Measurements from ENCODE around the gene BCO1. TPM values are rescaled to one million over a fixed set of nuclear protein-coding genes. Genes with fewer than 3 reads are reported as not detected.
A peak's percentile ranks its signal among the peaks of the same experiment; 100 is the strongest.

The BCO1 gene
- total RNA-seq, 1 experiment from 2014 or later, result not detected

DNA sequence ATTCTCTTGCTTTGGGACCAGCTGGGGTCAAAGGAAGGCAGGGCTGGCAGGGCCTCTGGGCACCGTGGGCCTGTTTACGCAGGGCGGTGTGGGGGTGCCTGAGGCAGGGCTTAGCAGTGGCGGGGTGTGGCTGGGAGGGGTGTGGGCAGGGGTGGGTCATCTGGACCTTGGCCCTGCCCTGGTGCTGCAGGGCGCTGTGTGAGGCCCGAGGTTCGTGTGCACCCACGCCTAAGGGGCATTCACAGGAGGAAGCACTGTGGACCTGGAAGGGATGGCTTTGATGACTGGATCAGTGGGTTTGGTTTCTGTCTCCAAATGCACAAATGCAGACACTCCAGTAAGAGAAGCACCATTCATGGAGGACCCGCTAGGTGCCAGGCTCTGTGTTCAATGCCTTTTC lies 37.3 kb downstream of the BCO1 start:
- no peak for DNase-seq (ENCODE audit: low read depth)

DNA sequence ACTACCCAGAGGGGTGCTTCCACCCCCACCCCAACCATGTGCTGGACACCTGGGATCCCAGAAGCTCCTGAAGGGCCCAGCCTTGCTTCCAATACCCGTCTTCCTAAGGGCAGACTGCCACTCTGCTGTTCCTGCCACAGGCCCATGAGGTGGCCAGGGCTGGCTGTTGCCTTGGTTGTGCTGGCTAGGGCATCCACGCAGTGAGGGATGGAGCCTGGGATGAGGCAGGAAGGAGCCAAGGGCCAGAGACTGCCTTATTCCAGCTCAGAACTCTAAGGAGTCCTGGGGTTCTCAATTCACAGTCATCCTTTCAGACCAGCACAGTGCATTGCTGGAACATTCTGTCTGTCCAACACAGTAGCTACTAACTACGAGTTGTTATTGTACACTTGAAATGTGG lies 37.8 kb downstream of the BCO1 start:
- DNase-seq (ENCODE audit: low read depth), result no peak

DNA sequence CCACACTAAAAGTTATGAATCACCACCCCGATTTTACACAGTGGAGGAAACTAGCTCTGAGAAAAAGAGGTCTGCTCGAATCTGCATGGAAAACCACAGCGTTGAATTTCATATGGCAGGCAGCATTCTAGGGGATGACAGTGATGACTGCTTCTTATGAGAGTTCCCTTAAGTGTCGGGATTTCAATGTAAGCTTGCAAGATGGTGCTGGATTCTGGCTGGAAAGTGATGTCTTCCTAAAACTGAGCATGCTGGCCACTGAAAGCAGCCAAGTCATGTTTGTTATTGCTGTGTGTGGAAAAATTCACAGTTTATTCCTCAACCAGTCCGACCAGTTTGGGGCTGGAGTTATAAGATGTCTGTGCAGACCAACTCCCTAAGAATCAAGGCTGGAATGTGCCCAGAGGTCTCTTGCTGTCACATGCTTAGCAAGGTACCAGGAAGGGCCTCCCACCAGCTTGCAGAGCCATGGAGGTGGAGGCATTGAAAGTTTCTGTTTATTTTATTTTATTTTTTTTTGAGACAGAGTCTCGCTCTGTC lies 39.1 kb downstream of the BCO1 start:
- no peak for DNase-seq (ENCODE audit: low read depth)

DNA sequence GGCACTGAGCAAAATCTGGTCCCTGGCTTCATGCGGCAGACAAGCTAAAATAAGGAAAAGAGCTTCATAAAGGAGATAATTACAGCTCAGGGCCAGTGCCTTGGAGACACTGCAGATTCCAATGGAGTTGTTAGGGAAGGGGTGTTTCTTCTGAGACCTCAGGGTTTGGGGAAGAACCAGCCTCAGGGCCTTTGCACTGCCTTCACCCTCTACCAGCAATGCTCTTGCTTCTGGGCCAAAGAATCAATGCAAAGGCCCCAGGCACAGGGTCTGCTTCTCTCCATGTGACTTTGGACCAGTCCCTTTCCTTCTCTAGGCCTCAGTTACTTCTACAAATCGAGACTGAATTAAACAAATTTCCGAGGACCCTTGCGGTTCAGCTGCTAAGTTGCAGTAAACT lies 40.0 kb downstream of the BCO1 start:
- no peak for DNase-seq (ENCODE audit: low read depth)

DNA sequence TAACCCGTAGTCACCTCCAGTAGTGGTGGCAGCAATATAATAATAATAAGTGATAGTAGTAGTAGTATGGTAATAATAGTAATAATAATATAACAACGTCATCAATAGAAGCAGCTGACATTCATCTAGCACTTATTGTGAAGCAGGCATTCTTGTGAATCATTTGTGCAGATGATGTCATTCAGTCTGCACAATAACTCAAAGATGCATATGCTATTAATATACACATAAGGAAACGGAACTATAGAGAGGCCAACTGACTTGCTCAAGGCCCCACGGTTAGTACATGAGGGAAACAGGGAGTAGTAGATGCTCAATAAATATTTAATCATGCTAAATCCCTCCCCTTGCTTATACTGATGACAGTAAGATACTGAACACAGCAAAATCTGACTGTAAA lies 40.9 kb downstream of the BCO1 start:
- no peak for DNase-seq (ENCODE audit: low read depth)

DNA sequence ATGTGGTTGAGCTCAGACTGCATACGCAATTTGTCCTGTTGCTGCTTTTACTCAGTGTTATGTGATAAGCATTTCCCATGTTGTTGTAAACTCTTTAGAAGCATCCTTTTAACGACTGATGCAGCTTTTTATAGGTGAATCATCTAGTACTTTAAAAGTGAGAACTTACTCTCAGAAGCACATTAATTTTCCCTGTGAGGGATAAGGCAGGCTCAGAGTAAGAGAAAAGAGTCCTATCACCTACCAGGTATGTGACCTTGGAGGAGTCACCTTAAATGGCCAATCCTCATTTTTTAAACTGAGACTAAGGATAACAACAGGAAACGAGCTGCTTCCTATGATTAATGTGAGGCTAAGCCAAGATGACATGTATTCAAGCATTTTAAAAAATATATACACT lies 41.9 kb downstream of the BCO1 start:
- DNase-seq (ENCODE audit: low read depth), result no peak

DNA sequence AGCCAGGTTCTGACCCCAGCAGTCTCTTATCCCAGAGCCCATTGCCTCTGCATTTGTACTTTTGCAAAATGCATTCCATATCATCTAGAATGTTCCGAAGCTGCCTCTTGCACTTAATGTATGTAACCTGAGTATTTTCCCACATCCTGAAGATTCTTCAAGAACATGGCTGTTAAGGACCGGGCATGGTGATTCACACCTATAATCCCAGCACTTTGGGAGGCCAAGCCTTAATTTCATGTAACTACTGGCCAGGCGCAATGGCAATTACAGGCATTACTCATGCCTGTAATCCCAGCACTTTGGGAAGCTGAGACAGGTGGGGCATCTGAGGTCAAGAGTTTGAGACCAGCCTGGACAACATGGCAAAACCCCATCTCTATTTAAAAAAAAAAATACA lies 44.6 kb downstream of the BCO1 start:
- DNase-seq (ENCODE audit: low read depth), result no peak

DNA sequence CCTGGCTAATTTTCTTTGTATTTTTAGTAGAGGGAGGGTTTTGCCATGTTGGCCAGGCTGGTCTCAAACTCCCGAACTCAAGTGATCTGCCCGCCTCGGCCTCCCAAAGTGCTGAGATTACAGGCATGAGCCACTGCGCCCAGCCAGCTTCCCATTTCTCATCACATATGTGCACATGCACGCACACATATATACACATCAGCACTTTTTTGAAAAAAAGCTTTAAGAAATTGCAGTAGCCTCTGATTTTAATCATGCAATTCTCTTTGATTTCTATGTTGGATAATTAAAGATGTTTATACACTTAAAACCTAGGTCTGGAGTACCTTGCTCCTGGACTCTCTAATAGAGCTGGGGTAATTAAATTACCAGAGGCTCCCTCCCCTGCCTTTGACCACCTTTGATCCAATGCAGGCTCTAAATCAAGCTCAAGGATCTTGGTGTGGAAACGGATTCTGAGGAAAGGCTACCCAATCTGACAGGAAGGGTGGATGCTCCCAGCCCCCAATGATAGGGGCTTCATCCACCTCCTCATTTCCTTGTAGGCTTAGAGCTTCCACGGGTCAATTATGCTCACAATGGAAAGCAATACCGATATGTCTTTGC lies 46.6 kb downstream of the BCO1 start:
- no peak for DNase-seq (ENCODE audit: low read depth)

DNA sequence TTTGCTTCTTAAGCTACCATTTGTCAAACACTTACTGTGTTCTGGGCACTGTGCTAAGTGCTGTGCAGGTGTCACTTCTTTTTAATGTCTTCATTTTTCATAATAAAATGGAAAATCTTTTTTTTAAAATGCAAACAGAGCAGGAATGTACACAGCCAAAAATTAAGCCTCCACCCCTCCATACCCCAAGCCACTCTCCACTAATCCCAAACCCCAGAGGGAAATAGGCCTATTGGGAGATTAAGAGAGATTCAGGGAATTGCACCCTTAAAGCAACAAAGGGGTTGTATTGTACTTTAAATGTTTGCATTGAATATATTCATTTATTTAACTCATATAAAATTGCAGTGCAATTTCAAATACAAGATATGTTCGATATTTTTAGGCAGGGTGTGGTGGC lies 47.7 kb downstream of the BCO1 start:
- no peak for DNase-seq (ENCODE audit: low read depth)

DNA sequence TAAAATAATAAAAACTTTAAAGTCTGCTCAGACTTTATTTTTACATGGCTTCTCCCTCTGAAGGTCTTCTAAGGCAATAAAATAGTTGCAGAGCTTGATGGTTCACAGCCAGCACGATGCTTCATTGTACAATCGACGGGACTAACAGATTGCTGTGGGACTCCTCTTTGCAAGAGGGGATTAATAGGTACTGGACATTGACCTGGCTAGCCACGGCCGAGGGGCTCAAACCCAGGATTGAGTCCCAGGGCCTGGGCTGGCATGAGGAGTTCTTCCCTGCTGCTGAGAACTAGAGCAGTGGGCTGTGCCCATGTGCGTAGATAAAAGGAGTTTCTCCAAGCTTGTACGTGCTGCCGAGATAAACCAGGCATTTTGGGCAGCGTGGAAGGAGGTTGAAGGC lies 52.6 kb downstream of the BCO1 start:
- no peak for DNase-seq (ENCODE audit: low read depth)

DNA sequence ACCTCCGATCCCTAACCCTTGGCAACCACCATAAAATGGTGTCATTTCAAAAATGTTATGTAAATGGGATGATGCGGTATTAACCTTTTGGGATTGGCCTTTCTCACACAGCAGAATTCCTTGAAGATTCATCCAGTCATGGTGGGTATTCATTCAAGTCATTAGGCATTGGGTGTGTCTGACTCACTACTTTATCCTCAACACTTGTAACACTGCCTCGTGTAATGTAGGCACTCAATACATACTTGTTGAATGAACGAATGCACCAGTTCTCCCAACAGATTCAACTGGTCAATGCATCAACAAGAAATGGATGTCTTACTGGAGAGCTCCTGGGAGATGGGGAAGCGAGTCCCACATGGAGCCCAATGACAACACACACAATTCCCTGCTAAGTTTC lies 54.4 kb downstream of the BCO1 start:
- DNase-seq (ENCODE audit: low read depth), result no peak

DNA sequence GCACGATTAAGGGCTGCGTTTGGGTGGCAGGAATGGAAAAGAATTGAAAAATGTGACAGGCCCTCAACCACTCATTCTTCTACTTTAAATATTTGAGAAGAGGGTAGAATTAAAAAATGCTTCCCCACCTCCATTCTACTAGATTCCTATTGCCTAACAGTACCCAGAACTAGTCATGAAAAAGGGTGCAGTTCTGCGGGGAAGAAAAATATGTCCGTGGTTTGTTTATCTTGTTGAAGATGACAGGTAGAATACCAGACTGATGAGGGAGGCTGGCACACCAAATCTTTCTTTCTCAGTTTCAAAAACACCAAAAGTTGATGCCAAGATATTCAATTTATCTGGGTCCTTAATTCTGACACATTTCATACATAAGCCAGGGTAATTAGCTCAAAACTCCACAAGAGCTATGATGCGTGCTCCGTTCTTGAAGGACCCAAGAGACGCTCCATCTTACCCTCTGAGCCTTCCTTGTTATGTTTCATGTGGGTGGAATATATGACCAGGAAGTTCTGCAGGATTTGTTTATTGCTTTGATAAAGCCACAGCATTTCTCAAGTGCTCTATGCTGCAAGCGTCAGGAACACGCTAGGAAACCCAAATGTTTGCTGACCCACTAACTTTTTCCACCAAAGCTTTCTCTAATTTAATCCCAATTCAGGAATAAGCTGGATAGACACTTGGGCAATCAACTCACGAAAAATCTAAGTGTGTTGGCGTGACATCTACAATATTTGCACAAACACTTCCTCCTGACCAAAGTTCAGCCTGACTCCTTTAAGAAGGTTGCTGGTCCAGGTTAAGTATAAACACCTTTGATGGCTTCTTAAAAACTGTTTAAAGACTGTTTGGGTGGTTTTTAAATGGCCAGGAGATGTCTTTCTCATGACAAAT lies 55.7 kb downstream of the BCO1 start:
- DNase-seq (ENCODE audit: low read depth), result no peak

DNA sequence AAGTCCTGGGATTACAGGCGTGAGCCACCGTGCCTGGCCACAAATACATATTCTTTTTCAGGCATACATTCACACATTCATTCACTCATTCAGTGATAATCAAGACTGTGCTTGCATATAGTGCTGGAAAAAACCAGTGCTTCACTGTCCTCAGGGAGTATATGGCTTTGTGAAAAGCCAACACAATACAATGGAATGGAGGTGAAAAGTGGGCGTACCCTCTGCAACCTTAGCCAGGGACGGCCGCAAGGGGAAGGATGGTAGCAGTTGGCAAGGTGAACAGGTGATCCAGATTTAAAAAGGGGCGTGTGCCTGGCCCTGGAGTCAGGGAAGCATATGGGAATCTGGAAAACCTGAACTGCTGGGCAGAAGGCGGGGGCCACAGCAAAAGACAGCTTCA lies 58.1 kb downstream of the BCO1 start:
- no peak for DNase-seq (ENCODE audit: low read depth)

DNA sequence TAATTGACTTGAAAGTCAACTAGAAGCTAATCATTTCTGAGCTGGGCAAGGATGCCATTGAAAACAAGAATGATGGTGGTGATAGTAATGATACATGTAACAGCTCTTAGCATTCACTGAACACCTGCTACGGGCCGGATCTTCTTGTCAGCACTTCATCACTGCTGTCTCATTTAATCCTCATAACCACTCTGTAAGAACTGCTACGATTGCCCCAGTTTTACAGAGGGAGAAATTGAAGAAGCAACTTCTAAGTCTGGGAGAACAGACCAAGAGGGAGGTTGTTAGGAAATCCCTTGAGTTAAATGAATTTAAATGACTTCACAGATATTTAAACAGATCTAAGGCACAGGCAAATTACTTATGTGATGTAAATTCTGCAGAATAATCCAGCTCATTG lies 69.3 kb downstream of the BCO1 start:
- no peak for DNase-seq (ENCODE audit: low read depth)

DNA sequence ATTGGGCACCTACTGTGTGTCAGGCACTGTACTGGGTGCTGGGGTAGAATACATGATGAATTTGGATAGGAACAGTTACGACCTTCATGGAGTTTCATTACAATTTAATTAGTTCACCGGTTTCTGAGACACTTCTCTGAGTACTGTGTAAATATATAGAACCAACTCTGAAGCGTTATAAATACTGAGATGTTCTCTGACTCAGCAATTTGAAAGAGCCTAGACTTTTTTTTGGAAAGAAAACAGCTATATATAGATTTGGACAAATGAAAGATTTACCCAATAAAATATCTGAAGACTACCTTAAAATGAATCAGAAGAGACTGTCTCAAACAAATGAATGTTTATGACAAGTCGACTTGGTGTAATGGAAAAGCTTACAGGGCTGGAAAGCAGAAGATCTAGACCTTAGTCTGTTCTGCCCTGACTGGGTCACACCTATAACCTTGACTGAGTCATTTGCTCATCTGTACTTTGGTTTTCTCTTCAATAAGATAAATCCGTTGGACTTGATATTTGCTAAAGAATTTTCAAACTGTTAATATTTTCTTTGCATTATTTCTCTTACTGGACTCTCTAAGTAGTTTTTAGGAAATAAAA lies 71.7 kb downstream of the BCO1 start:
- DNase-seq (ENCODE audit: low read depth), result no peak

DNA sequence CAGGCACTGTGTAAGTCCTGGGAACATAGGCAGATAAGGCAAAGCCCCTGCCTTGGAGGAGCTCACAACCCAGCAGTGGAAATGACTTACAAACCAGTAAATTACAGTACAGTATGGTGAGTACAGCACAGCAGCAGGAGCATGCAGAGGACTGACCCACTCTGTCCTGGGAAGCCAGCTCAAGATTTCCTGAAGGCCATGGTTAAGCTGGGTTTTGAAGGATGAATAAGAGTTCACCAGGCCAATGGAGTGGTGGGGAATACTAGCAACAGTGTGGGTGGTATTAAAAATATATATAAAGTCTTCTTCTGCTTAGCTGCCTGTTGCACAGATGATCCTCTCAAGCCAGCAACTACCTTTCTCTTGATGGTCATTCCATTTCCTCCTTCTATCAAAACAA lies 73.3 kb downstream of the BCO1 start:
- DNase-seq (ENCODE audit: low read depth), result no peak

DNA sequence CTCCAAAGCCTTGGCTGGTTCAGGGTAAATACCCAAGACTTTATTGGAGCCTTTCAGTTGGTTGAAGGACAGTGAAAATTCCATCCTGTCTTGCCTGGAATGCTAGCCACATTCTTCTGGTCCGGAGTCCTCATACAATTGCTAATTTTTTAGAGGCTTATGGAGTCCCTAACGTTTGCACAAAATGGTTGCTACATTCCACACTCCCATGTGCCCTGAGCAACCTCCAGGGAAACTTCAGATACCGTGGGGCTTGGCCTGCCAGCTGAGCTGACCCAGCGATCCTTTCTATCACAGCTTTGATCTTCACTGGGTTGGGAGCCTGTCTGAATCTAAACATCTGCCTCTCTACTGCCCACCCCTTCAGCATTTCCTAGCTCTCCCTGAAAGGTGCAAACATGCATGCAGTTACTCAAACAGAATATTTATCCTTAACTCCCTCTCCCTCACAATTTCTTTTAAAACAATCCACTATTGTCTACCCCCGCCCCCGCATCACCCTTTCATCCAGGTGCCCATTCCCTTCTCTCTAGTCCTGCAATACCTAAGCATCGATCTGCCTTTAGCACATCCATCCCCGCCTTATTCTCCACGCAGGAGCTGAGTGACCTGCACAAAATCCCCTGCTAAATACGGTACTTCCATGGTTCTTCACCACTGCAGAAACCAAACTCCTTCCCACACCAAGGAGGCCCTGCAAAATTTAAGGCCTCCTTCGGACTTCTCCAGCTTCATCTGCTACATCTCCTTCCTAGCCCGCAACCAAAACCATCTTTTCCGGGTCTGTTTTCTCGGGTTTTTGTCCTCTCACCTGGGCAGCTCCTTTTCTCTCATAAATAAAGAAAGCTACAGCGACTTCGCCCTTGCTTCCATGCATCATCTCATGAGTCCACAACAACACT lies 75.5 kb downstream of the BCO1 start:
- DNase-seq (ENCODE audit: low read depth), result no peak

DNA sequence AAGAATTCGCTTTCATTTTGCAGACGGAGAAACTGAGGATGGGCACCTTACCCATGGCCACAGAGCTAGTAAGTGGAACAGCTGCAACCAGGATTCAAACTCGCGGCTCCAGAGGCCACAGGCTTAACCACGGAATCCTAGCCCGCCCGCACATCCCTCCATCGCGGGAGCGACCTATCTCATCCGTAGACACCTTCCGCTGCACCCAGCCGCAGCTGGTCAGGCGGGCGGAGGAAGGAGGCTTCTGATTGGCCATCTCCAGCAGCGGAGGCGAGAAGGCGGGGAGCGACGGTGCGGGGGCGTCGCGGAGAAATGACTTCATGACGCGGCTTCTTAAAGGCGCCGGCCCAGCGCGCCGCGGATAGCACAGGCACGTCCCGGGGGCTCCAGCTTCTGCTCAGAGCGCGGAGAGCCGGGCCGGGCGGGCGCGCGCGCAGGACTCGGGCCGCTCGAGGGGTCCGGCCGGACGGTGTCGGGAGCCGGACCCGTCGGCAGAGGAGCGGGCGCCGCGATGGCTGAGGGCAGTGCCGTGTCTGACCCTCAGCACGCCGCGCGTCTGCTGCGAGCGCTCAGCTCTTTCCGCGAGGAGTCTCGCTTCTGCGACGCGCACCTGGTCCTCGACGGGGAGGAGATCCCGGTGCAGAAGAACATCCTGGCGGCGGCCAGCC lies 76.2 kb downstream of the BCO1 start, which contains the start of gene GAN:
GAN (plus strand) TSS at position 360 of the 668 bp plus-strand sequence; CDS start at position 512, 152 bp downstream.
- peak; percentile 94 for DNase-seq (ENCODE audit: low read depth)

DNA sequence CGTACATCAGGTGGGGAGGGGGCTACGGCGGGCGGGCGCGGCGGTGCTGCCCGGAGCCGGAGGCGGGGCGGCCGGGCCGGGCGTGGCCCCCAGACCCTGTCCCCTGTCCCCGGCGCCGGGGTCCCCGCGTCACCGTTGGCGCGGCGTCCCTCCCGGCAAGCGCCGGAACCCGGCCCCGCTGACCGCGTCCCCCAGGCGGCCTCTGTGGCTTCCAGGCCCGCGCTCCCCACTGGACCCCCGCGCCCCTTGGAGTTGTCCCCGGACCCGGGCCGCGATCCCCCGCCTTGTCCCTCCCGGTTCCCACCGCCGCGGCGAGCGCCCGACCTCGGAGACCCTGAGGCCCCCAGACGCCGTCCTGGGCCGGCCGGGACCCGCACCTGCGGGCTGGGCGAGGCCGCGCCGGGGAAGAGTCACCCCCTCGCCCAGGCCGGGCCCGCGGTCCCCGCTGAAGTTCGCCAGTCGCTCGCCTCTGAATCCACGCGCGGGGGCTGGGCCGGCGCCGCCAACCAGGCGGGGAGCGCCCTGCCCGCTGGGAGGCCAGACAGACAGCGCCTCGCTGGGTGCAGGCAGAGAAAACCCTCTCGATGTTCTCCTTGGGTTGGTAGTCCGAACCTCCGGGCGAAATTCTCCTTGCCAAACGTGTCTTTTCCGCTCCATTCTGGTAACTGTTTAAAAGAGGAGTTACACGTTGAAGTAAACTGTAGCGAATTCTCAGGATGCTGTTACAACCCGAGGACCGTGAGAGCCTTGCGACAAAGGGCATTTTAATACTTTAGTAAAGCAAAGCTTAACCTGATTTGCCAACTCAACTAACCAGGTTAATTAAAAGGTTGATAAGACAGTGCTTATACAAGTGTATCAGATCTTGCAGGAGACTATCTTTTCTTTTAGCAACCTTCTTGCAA lies 77.0 kb downstream of the BCO1 start:
- DNase-seq (ENCODE audit: low read depth), result peak; percentile 67

DNA sequence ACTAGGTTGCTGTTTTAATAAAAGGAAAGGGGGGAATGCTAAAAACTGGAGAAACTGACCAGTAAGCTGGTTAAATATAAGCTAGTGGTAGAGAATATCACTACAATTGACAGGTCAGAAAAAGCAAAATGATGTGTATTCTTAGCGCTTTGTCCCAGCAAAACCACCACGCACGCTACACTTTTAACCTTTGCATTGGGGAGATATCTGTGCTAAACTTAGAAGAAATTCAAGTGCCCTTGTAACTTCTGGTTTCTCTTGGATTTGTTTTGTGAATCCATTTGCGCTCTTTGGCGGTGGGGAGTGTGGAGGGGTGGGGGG lies 77.6 kb downstream of the BCO1 start:
- no peak for DNase-seq (ENCODE audit: low read depth)

Data from RPMI7951 (cell line).